ENCODE measurements around the gene CBFB. TPM values are rescaled to one million over a fixed set of nuclear protein-coding genes. Genes with fewer than 3 reads are reported as not detected.
"Not testable (repeated sequence)": the region's sequence is repeated elsewhere in the genome, so short reads cannot be mapped to it uniquely, and the experiment has no call there.

Gene CBFB
- total and polyA plus RNA-seq, 9 of the 15 experiments (the other 6 are each of a cell fraction or from before 2014, with no cell fraction given): 22.0 to 112 (median 66.5) TPM

DNA sequence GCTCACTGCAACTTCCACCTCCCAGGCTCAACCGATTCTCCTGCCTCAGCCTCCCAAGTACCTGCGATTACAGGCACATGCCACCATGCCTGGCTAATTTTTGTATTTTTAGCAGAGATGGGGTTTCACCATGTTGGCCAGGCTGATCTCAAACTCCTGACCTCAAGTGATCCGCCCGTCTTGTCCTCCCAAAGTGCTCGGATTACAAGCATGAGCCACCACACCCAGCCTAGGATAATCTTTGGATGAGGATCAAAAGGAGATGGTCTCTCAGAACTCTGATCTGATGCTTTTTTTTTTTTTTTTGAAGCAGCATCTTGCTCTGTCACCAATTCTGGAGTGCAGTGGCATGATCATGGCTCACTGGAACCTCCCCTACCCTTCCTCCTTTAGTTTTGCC is 93.8 kb downstream of the CBFB start:
- CTCF ChIA-PET (ENCODE audit: low intra/inter-chr PET ratio); H3K4me1 ChIP-seq (replicated peaks in 1 of 2; ENCODE audit: control insufficient read depth in 2 of 2, insufficient read depth in 2 of 2, low read length in 2 of 2); H4K20me1 ChIP-seq (replicated peaks; ENCODE audit: control insufficient read depth, insufficient read depth, low read length); H3K4me2 ChIP-seq (ENCODE audit: insufficient read depth, low read length); BruUV-seq (replicated peaks); POLR2A ChIA-PET; H3K9ac ChIP-seq (ENCODE audit: insufficient read depth in 1 of 2, low read depth in 2 of 2, low read length in 2 of 2); H3K9me3 ChIP-seq (replicated peaks; ENCODE audit: control insufficient read depth, insufficient read depth, low read depth, low read length); in situ Hi-C loops (cut with MboI); H2AFZ ChIP-seq (ENCODE audit: low read depth, low read length); DNase-seq (ENCODE audit: extremely low read depth in 1 of 4, low spot score in 3 of 4); H3K79me2 ChIP-seq (ENCODE audit: control insufficient read depth, insufficient read depth, low read length); H3K27ac ChIP-seq (ENCODE audit: extremely low read depth, low read depth, low read length); H3K9me1 ChIP-seq (ENCODE audit: control insufficient read depth, insufficient read depth, low read length); ATAC-seq; H3K4me3 ChIP-seq; FAIRE-seq; intact Hi-C loops (cut with micrococcal nuclease); H3K27me3 ChIP-seq (ENCODE audit: control insufficient read depth in 2 of 2, insufficient read depth in 2 of 2, low read length in 2 of 2): not testable (repeated sequence)
- 80% methylated on average over 4 of the region's 5 CpGs for WGBS (ENCODE audit: insufficient coverage, low coverage, missing lambda C conversion rate)
- peaks cover 65% of the 10 kb centered on the region for H3K36me3 ChIP-seq (ENCODE audit: control insufficient read depth, insufficient read depth, low read length)

DNA sequence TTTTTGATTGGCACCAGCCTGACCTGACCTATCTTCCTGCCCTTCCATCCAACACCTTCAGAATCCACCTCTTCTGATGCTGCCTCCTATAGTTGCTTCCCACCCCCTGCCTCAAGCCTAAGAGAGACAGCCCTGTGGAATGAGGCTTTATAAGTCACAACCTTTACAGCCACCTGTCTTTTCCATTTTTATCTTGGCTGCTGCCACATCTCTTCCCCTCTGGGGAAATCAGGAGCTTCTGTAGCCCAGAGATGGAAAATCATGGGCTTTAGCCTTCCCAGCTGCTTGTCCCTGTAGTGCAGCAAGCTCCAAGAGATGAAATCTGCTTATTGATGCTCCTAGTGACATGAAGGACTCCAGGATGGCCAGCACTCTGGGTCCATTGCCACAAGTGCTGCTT is 99.5 kb downstream of the CBFB start:
- Histone ChIP-seq H3K4me3 (no peak overlapping the region), H3K9me1 (ENCODE audit: control insufficient read depth, insufficient read depth, low read length) (no peaks in the 10 kb centered on the region), H3K27me3 (ENCODE audit: control insufficient read depth in 2 of 2, insufficient read depth in 2 of 2, low read length in 2 of 2) (no peaks in the 10 kb centered on the region), H3K9me3 (replicated peaks; ENCODE audit: control insufficient read depth, insufficient read depth, low read depth, low read length) (no peaks in the 10 kb centered on the region), H4K20me1 (replicated peaks; ENCODE audit: control insufficient read depth, insufficient read depth, low read length) (peaks cover 7% of the 10 kb centered on the region; the same call in 1 of the 2 replicates), H3K79me2 (ENCODE audit: control insufficient read depth, insufficient read depth, low read length) (no peaks in the 10 kb centered on the region), H3K27ac (ENCODE audit: extremely low read depth, low read depth, low read length) (no peak overlapping the region), H2AFZ (ENCODE audit: low read depth, low read length) (no peak overlapping the region), H3K36me3 (ENCODE audit: control insufficient read depth, insufficient read depth, low read length) (peaks cover 60% of the 10 kb centered on the region), H3K4me1 (replicated peaks in 1 of 2; ENCODE audit: control insufficient read depth in 2 of 2, insufficient read depth in 2 of 2, low read length in 2 of 2) (no peaks in the 10 kb centered on the region), H3K9ac (ENCODE audit: insufficient read depth in 1 of 2, low read depth in 2 of 2, low read length in 2 of 2) (no peak overlapping the region), H3K4me2 (ENCODE audit: insufficient read depth, low read length) (no peak overlapping the region)
- POLR2A ChIA-PET: interaction anchor here (1.2 kb wide), 2 partner anchors 9 to 11 kb away, joined by 3 to 5 read pairs; no protein-coding TSS in a partner anchor
- FAIRE-seq: no peak
- no peak for TF ChIP-seq NCOA4 (IDR thresholded peaks at IDR 0.05; ENCODE audit: partially characterized antibody)
- TF ChIP-seq GABPA (tag; conservative IDR thresholded peaks at IDR 0.05; ENCODE audit: low read depth): no peak
- no peak for TF ChIP-seq XRCC3 (IDR thresholded peaks at IDR 0.05)
- TF ChIP-seq, protein P1, sequence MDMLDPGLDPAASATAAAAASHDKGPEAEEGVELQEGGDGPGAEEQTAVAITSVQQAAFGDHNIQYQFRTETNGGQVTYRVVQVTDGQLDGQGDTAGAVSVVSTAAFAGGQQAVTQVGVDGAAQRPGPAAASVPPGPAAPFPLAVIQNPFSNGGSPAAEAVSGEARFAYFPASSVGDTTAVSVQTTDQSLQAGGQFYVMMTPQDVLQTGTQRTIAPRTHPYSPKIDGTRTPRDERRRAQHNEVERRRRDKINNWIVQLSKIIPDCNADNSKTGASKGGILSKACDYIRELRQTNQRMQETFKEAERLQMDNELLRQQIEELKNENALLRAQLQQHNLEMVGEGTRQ (CRISPR knock-in tag; IDR thresholded peaks at IDR 0.05): no peak
- TF ChIP-seq HMGN3 (IDR thresholded peaks at IDR 0.05; ENCODE audit: borderline replicate concordance, extremely low read depth, insufficient read length, low read depth, low read length): no peak
- TF ChIP-seq PPARD (CRISPR knock-in tag; IDR thresholded peaks at IDR 0.05): no peak
- no peak for TF ChIP-seq CBFB (CRISPR knock-in tag; IDR thresholded peaks at IDR 0.05)
- TF ChIP-seq POLR2B (IDR thresholded peaks at IDR 0.05; ENCODE audit: low read depth, partially characterized antibody): no peak
- intact Hi-C loops (cut with micrococcal nuclease) (no loop called here), in situ Hi-C loops (cut with MboI) (no loop called here)
- no peak for ATAC-seq
- DNase-seq (ENCODE audit: extremely low read depth in 1 of 4, low spot score in 3 of 4): no peak
- BruUV-seq (replicated peaks): no TSS peak
- CTCF ChIA-PET (ENCODE audit: low intra/inter-chr PET ratio): no interaction called here
